GM18520 (cell line): Measurements from ENCODE around the gene ZRANB3.

Experiments used
- ATAC-seq: cut with Tn5 transposase; IDR thresholded peaks from one replicate; pipeline ENCODE4 v1.9.1; 2021; ENCODE audit not compliant: unreplicated experiment

ZRANB3 gene

DNA sequence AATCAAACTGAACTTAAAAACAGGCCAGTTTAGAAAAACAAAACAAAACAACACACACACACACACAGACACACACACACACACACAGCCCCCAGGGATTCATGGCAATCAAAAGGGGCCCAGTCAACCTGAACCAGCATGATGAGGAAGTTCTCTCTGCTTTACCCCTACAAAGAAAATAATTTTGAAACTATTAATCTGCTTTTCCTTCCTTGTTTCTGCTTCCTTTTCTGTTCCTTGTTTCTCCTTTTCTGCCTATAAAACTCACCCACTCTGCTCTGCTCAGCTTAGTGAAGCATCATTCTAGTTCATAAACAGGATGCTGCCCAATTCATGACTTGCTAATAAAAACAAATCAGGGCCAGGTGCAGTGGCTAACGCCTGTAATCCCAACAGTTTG lies 275.8 kb downstream of the ZRANB3 start:
- ATAC-seq: no peak

DNA sequence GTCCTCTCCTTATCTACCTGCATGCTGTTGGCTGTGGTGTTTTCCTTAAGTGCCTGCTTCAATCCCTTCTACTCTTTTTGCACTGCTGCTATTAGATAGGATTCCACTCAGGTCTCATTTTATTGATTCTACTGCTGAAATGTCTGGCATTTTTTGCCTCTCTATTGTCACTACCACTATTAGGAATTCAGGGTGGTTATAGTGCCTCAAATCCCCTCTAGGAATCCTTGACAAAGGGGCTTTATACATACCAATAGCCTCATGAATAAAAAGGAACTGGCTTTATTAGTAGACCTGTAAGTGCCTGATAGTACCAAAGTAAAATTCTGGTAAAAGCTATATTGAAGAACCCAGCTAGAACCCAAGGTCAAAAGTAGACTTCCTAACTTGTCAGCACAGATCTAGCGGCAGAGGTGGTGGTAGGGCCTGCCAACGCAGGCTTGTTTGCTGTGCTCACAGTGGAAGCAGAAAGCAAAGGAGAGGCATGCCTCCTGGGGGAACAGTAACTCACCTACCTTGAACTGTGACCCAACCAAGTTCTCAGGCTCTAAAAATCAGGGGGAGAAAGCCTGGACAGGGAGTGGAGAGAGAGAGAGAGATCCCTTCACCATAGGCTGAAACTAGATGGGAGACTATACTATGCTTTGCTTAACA lies 278.1 kb downstream of the ZRANB3 start:
- ATAC-seq: no peak

DNA sequence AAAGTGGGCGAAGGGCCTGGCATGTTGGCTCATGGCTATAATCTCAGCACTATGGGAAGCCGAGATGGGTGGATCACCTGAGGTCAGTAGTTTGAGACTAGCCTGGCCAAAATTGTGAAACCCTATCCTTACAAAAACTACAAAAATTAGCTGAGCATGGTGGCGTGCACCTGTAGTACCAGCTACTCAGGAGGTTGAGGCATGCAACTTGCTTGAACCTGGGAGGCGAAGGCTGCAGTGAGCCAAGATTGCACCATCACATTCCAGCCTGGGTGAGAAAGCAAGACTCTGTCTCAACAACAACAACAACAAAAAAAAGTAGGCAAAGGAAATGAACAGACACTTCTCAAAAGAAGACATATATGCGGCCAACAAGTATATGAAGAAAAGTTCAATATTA lies 282.4 kb downstream of the ZRANB3 start:
- ATAC-seq: no peak

DNA sequence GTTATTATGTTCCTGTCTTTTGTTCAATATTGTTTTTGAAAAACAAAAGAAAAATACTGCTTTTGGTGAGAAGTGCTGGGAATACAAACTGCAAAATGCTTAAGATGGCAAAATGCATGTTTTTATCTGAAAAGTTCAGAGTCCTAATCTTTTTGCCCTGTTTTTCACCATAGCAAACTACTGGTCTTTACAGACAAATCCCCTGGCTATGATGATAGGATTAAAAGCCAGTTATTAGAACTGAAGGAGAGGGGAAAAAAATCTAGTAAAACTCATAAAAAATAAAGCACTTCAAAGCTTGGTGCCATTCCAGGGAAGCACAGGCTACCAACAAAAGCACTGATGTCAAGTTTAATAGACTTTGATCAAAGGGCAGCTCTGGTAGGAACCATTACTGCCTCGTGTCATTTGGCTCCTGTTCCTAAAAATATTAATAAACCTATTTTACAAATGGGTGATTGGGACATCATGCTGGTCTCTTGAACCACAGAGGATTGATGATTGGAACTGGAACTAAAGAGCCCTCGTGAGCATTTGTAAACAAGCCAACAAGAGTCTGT lies 284.2 kb downstream of the ZRANB3 start:
- ATAC-seq: no peak

DNA sequence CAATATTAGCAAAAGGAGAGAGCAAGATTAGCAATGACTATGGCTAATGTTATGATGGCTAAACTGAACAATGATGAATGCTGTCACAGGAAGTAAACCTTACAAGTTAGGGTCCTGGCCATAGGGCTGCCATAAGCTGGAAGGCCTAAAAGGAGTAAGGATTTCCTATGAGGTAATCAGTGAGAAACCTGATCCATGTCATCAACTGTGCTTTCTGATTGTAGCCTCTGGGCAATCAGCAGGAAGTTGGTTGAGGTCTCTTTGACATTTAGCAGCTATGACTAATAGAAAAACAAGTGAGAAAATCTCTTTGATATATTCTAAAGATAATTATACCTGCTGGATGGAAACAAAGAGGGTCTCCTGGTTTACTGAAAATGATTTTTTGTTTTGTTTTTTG lies 285.9 kb downstream of the ZRANB3 start:
- ATAC-seq: no peak

DNA sequence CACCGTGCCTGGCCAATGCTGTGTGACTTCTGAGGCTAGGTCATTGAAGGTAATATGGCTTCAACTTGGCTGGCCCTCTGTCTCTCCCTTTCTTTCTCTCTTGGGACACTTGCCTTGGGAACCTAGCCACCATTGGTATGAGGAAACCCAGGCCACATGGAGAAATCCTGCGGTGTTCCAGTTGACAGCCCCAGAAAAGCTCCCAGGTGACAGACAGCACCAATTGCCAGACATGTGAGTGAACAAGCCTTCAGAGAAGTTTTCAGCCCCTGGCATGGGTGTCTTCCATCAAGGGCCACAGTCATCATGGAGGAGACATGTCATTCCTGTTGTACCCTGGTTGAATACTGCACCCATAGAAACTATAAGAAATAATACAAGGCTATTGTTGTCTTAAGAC lies 292.4 kb downstream of the ZRANB3 start:
- ATAC-seq: no peak

DNA sequence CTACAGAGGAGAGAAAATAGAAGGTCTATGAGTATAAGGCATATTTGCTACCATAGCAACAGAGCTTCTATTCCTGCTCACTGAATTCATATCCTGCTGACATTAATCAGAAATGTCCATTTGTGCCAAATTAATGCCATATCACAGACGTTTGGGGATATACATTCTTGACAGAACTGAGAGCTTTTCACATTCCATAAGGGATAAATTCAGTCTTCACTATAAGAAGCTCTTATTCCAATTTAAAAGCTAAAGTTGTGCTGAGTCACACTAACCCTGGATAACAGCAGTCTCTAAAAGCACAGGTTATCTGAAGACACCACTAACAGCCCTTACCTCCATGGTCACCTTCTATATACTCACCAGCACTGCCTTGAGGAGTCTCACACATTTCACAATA lies 300.9 kb downstream of the ZRANB3 start:
- ATAC-seq: no peak

DNA sequence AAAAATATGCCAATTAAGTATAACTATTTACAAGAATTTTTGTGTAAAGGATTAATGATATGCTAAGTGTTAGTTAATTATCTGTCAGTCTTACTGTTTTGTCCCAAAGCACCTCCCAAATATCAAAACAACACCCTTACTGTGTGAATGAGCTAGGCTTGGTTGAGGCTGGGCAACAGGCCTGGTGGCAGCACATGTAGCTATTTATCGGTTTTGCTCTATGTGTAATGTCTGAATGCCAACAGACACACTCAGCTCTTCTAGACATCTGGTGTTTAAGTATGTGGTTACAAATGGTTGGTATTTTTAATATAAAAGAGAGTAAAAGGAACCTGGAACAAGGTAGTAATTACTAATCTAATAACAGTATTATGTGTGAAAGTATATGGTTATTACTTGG lies 303.6 kb downstream of the ZRANB3 start:
- ATAC-seq: no peak

DNA sequence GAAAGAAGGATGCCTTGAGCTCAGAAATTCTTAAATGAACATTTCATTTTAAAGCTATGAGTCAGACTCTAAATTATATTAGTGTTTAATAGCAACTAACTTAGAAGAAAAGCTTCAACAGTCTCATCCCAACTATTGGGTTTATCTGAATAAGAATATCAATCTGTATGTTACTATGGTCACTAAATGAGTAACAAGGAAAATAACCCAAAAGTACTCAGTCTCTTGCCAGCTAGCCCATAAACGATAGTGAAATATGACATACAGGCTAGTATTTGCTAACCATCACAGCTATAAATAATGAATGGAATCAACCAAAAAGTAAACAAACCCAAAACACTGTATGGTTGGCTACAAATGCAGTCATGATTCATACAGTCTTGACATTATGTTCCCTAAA lies 304.1 kb downstream of the ZRANB3 start:
- no peak for ATAC-seq

DNA sequence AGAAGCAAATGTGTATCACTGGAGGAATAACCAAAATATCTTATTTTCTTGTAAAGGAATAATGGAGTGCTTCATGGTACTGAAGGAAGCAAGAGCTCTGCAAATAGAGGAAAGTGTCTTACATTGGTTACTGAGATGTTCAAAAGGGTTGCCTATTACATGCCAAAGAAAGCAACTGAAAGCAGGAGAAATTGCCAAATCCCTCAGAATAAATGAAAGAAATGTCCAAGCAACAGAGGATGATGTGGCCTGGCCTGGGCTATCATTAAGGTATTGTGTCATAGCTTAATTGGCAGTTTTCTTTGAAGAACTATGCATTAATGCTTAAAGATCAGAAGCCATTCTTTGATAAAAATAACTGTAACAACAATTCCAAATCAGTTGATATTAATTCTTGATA lies 305.2 kb downstream of the ZRANB3 start:
- ATAC-seq: no peak

DNA sequence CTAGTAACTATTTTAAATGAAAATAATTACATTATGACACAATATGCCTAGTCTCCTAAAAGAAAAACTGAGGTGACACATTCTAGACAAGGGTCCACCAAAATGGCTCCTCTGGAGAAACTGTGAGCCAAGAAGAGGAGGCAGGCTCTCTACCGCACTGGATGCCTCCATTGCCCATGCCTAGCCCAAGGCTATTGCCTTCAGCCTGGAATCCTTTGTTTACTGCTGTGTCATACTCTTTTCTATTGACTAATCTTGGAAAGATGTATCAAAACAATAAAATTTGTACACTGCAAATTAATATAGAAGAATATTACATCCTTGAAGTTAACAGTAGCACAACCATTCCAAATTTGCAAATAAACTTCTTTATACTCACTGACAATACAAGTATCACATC lies 311.8 kb downstream of the ZRANB3 start:
- no peak for ATAC-seq

DNA sequence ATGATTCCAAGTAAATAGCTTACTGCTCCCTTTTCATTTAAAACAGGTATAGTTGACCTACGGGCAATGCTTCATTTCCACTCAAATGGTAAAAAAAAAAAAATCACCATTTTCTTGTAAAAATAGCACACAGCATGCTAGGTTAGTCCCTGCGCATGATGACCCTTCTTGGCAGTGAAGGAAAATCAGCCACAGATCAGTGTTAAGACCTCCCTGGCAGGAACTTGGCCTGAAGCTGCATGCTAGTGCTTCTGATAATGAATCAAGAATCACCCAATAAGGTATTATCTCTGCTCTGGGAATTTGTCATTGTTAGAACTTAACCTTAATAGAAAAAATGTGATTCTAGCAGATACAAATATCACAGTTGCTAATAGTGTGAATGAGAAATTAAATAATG lies 312.6 kb downstream of the ZRANB3 start:
- ATAC-seq: no peak

DNA sequence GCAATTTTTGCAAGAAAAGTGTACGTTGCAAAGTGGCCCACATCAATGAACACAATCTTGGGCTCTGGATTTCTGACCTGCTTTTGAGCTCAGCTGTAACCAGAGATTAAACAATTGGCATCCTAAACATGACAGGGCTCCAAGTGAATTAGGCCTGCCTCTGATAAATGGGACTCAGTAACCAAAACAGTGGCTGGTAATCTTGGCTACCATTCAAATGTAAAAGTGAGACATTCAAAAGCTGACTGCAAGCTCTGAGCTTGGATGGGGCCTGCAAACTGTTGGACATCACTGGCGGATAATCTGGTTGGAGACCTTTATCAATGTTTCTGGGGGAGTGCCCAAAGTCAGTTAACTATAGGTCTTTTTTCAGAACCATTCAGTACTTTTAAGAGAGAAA lies 318.3 kb downstream of the ZRANB3 start:
- ATAC-seq: no peak

DNA sequence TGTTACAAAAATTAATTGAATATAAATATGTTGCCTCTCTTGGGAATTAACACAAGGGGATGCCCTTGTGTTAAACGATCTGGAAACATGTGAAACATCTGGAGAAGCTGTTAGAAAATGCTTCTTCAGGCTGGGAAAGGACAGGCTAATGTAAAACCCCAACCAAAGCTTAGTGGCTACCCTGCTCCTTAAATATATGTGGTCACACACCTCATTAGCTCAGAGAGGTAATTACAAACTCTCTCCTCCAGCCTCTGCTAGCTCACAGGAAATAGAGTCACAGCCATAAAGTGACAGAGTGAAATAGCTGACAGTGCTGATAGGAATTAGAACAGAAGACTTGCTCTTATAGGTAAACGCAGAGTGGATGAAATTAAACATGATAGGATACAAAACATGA lies 323.0 kb downstream of the ZRANB3 start:
- ATAC-seq: no peak

DNA sequence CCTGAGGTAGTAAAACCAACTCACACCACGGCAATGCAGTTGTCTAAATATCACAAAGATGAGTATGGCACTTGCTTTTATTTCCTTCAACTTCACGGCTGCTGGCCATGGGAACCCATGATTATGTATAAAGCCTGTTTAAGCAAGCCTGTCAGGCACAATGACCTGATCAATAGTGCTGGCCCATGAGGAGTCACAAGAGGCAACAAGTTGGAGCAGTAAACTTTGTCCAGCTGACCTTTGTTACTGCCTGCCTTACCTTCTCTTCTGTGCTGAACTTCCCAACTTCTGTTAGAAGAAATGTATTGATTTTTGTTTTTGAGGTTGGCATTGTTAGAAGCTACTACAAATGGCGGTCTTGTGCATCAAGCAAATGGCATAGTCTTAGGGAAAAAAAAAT lies 327.1 kb downstream of the ZRANB3 start:
- ATAC-seq: no peak

DNA sequence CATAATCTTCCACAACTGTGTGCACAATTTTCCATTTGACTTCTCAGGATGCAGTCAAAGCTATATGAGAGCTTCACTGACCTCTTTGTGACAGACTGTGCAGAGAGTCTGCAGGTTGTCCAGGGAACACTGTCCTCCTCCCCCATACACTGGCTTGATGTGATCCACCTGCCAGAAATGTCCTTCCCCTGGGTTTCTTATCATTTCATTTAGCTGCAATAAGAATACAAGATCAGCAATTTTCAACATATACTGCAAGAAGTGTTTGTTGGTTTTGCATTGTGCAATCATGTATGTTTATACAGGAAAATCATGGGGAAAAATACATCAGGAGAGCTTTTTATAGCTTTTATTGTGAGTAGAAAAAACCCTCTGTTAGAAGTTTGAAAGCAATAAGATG lies 328.3 kb downstream of the ZRANB3 start:
- ATAC-seq: no peak

DNA sequence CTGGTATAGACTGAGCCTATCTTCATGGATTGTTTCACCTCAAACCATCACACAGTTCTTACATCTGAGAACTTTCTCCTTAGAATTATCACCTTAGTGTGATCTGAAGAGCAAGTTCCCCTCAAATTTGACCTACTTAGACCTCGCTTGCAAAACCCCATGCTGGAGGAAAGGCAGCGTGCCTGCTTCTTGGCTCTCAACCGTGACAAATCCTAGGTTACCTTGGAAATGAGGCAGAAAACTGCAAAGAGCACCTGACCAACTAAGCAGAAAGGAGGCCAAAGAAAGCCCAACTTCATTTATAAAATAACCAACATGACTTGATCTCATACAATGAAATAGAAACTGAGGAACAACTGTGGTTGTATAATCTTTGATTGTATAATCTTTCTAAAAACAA lies 332.5 kb downstream of the ZRANB3 start:
- ATAC-seq: no peak

DNA sequence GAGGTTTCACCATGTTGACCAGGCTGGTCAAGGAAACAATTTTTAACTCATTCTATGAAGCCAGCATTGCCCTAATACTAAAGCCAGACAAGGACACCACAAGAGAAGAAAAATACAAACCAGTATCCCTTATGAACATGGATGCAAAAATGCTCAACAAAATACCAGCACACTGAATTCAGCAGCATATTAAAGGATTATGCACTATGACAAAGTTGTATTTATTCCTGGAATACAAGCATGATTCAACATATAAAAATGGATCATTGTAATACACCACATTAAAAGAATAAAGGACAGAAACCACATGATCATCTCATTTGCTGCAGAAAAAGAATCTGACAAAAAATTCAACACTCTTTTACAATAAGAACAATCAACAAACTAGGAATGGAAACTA lies 340.2 kb downstream of the ZRANB3 start:
- no peak for ATAC-seq

DNA sequence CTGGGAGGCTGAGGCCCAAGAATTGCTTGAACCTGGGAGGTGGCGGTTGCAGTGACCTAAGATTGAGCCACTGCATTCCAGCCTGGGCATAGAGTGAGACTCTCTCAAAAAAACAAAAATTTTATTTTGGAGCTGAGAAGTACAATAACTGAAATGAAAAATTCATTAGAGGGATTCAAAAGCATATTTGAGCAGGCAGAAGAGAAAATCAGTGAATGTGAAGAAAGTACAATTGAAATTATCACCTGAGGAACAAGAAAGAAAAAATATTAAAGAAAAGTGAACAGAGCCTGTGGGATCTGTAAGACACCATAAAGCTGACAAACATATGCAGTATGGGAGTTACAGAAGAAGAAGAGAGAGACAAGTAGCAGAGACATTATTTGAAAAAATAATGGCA lies 341.9 kb downstream of the ZRANB3 start:
- ATAC-seq: no peak

DNA sequence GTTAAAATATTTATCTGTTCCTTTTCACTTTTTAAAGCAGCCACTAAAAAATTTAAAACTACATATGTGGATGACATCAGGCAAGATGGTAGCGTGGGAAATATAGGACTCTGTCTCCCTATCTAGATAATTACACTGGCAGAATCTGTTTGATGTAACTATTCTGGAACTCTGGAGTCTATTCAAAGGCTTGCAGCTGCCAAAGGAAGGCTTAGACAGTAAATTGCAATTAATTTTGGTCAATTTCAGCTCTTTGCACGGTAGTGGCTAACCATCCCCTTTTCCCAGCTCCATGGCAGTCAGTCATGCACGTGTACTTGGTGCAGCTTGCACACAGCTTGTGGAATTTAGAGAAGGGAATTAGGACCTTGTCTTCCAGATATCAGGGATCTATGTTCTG lies 343.7 kb downstream of the ZRANB3 start:
- ATAC-seq: no peak

DNA sequence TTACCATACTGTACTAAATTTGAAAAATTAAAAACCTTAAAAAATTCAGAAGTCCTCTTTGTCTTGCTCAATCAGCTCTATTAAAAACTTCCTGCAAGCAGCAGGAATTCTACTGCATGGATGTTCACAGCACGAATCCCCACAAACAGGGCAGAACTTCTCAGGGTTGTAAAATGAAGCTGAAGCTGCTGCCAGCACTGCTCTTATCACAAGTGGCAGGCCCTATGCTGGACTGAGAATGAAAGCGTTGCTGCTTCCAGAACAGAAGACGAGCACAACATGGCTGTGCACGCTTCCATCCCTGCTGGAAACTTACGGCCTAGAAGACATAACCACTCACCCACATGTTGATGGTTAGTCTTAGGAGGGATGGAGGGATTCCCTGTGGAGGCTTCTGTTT lies 345.0 kb downstream of the ZRANB3 start:
- ATAC-seq: no peak

DNA sequence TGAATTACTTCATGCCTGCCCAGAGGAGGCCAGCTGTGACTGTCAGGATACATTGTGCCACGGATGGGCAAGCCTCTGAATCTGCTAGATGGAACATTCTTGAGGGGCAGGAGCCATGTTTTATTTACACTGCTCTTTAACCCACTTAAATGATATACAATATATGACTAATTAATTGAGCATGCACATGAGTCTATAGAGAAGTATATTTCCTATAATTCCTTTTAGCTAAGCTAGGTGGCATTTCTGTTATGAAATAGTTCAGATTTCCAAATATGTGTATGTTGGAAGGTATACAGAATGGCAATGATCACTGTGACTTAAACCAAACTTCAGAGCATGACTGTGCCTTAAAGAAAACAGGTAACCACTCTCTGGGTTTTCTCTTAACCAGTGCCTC lies 347.2 kb downstream of the ZRANB3 start:
- ATAC-seq: no peak

DNA sequence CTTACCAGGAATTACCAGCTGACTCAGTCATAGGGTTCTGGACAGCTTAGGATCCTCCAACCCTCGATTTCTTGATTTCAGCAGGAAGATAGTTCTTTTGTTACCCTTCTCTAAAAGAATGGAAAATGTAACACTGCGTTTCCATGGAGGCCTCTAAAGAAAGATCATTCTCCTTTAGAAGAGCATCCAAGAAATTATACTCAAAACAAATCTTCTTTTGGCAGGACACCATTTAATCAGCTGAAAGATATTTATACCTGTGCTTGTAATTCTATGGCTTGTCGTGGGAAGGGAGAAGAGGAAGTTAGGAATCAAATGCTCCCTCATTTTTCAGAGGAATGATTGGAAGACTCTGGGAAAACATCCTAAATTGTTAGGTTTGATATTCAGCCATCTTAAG lies 348.4 kb downstream of the ZRANB3 start:
- no peak for ATAC-seq
